Colonic mucosa (tissue), 4 donors: ENCODE results near the gene TXNDC5. TPM values are rescaled to one million over a fixed set of nuclear protein-coding genes. Genes with fewer than 3 reads are reported as not detected.

Source experiments
- DNase-seq: peaks from one replicate; pipeline ENCODE4 v3.0.0-alpha.2; 2020
- H3K27ac ChIP-seq: fragments of 200-600 bp; one replicate; pipeline ENCODE4 v1.8.0; 2021
- H3K27me3 ChIP-seq: fragments of 200-600 bp; one replicate; pipeline ENCODE4 v1.8.0; 2021
- H3K36me3 ChIP-seq: fragments of 200-600 bp; one replicate; pipeline ENCODE4 v1.8.0; 2021
- H3K4me1 ChIP-seq: fragments of 200-600 bp; one replicate; pipeline ENCODE4 v1.8.0; 2021; ENCODE audit warnings: mild to moderate bottlenecking
- H3K4me3 ChIP-seq: fragments of 200-600 bp; one replicate; pipeline ENCODE4 v1.8.0; 2021
- H3K9ac ChIP-seq, 2 donors: one replicate each; pipeline ENCODE4 v1.7.0; 2013; ENCODE audit warnings: control low read depth in 2 of 2, low read depth in 2 of 2, low read length in 2 of 2
- H3K9me3 ChIP-seq: fragments of 200-600 bp; one replicate; pipeline ENCODE4 v1.8.0; 2021
- CTCF ChIP-seq: fragments of 200-600 bp; IDR thresholded peaks from one replicate; pipeline ENCODE4 v1.8.0; 2022; ENCODE audit warnings: antibody characterized with exemption, mild to moderate bottlenecking
- intact Hi-C: fragments of 100-400 bp; cut with DNase I; formaldehyde crosslinking; loops from one replicate; pipeline ENCODE4 v1.14.1; 2022
- total RNA-seq, 2 donors: library from RNA; stranded (reverse); fragmentation: NEBNext Ultra II Directional in 1 of 2; extraction: Animal tissue kit (Norgen Biotek cat#: 25700) in 1 of 2; gene quantifications; one replicate each; pipeline ENCODE4 v1.2.1, GENCODE V29; 2021
- donor health status: healthy.
- donor health status: DM: no; HTN: no; CAD: no.
- donor health status: DM: no; HTN: no; CAD: no.

TXNDC5 gene
- total RNA-seq, 2 donors from 2014 or later, result 82.2 to 126 TPM

GRCh38 chr6:7920425-7920824 lies 9.8 kb upstream of the TXNDC5 start:
- intact Hi-C loops, result no loop called here
- Histone ChIP-seq H3K27me3 (no peaks in the 10 kb centered on the region), H3K27ac (no peak overlapping the region), H3K4me3 (no peak overlapping the region), H3K9me3 (no peaks in the 10 kb centered on the region), H3K36me3 (no peaks in the 10 kb centered on the region), H3K4me1 (no peaks in the 10 kb centered on the region), H3K9ac (no peak overlapping the region)
- TF ChIP-seq CTCF, result no peak
- no peak for DNase-seq

- intact Hi-C loops, result loop anchor here (10.0 kb wide), 1 partner anchor 195 kb away; the partner anchor contains the start of gene BMP6
- no peak overlapping the region for H3K4me3 ChIP-seq
- TF ChIP-seq CTCF, result no peak
These were observed 9.3 kb upstream of the TXNDC5 start for GRCh38 chr6:7919871-7920270.

GRCh38 chr6:7918403-7918802 lies 7.8 kb upstream of the TXNDC5 start:
- Histone ChIP-seq H3K9me3 (no peaks in the 10 kb centered on the region), H3K27me3 (no peaks in the 10 kb centered on the region), H3K4me3 (no peak overlapping the region), H3K4me1 (no peaks in the 10 kb centered on the region), H3K27ac (no peak overlapping the region), H3K36me3 (no peaks in the 10 kb centered on the region), H3K9ac (no peak overlapping the region)
- DNase-seq, result no peak
- TF ChIP-seq CTCF, result no peak
- intact Hi-C loops, result loop anchor here (10.0 kb wide), 1 partner anchor 194 kb away; the partner anchor contains the start of gene BMP6

More at GRCh38 chr6:7919871-7920270, 9.3 kb upstream of the TXNDC5 start:
- Histone ChIP-seq H3K9me3 (no peaks in the 10 kb centered on the region), H3K9ac (no peak overlapping the region), H3K27me3 (no peaks in the 10 kb centered on the region), H3K27ac (no peak overlapping the region), H3K4me1 (no peaks in the 10 kb centered on the region), H3K36me3 (no peaks in the 10 kb centered on the region)
- no peak for DNase-seq

GRCh38 chr6:7917729-7918128 lies 7.1 kb upstream of the TXNDC5 start:
- no peak for TF ChIP-seq CTCF
- intact Hi-C loops, result loop anchor here (10.0 kb wide), 1 partner anchor 193 kb away; the partner anchor contains the start of gene BMP6
- H3K36me3 ChIP-seq, result no peaks in the 10 kb centered on the region
- H3K4me3 ChIP-seq, result no peak overlapping the region
- H3K27ac ChIP-seq, result no peak overlapping the region
- H3K9ac ChIP-seq, result no peak overlapping the region
- no peak for DNase-seq
- no peaks in the 10 kb centered on the region for H3K9me3 ChIP-seq
- H3K4me1 ChIP-seq, result no peaks in the 10 kb centered on the region
- no peaks in the 10 kb centered on the region for H3K27me3 ChIP-seq

GRCh38 chr6:7916959-7917358 lies 6.4 kb upstream of the TXNDC5 start:
- no peaks in the 10 kb centered on the region for H3K9me3 ChIP-seq
- TF ChIP-seq CTCF, result no peak
- no peak overlapping the region for H3K9ac ChIP-seq
- no peak overlapping the region for H3K27ac ChIP-seq
- no peaks in the 10 kb centered on the region for H3K27me3 ChIP-seq
- intact Hi-C loops, result loop anchor here (10.0 kb wide), 1 partner anchor 192 kb away; the partner anchor contains the start of gene BMP6
- DNase-seq, result no peak
- no peaks in the 10 kb centered on the region for H3K4me1 ChIP-seq
- H3K36me3 ChIP-seq, result no peaks in the 10 kb centered on the region
- H3K4me3 ChIP-seq, result no peak overlapping the region
